AG04449 (cell line): ENCODE data around the gene SYTL1.

Experiments
- CTCF ChIA-PET: fragments of 350-600 bp; formaldehyde crosslinking; extraction: SDS; loops from one replicate; lab custom pipeline; 2021; ENCODE audit warnings: antibody characterized with exemption; lab: Yijun Ruan, JAX
- POLR2A ChIA-PET: fragments of 400-600, 350-600 bp; formaldehyde crosslinking; extraction: SDS; loops from one replicate; lab custom pipeline; 2020; ENCODE audit warnings: antibody characterized with exemption, inconsistent platforms; lab: Yijun Ruan, JAX
- DNase-seq: peaks from one replicate; pipeline ENCODE4 v3.0.0-alpha.2; 2010; ENCODE audit warnings: low read depth, low spot score
- H3K4me3 ChIP-seq: 2 replicates; pipeline ENCODE4 v1.5.1; 2011; ENCODE audit warnings: low read depth, mild to moderate bottlenecking, control low read depth, low read length
- TF ChIP-seq, protein P1 (sequence below): IDR thresholded peaks from one replicate; pipeline ENCODE4 v1.5.1; 2011; ENCODE audit warnings: mild to moderate bottlenecking, moderate library complexity, low read length, control low read depth, inconsistent platforms; ENCODE audit not compliant: insufficient read depth; ENCODE audit errors: missing control alignments

SYTL1 gene

DNA sequence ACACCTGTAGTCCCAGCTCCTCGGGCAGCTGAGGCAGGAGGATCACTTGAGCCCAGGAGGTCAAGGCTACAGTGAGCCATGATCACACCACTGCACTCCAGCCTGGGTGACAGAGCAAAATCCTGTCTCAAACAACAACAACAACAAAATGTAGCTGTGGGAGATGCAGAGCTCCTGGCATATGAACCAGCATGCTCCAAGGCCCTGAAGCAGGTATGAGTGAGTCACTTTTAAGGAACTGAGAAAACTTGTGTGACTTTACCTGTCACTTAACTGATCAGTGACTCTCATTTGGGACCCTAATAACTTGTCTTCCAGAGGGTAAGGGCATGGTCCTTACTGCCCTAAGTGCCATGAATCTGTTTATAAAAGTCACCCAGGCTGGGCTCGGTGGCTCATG is 39.2 kb upstream of the SYTL1 start:
- POLR2A ChIA-PET, result no interaction called here
- no peak for DNase-seq
- no peak overlapping the region for H3K4me3 ChIP-seq
- CTCF ChIA-PET, result interaction anchor here (0.8 to 18.6 kb wide), 16 partner anchors 11 to 363 kb away, joined by 3 to 671 read pairs (median 103); partner anchors contain the start of genes AHDC1, CD164L2, GPR3 and MAP3K6
- TF ChIP-seq, protein P1, sequence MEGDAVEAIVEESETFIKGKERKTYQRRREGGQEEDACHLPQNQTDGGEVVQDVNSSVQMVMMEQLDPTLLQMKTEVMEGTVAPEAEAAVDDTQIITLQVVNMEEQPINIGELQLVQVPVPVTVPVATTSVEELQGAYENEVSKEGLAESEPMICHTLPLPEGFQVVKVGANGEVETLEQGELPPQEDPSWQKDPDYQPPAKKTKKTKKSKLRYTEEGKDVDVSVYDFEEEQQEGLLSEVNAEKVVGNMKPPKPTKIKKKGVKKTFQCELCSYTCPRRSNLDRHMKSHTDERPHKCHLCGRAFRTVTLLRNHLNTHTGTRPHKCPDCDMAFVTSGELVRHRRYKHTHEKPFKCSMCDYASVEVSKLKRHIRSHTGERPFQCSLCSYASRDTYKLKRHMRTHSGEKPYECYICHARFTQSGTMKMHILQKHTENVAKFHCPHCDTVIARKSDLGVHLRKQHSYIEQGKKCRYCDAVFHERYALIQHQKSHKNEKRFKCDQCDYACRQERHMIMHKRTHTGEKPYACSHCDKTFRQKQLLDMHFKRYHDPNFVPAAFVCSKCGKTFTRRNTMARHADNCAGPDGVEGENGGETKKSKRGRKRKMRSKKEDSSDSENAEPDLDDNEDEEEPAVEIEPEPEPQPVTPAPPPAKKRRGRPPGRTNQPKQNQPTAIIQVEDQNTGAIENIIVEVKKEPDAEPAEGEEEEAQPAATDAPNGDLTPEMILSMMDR, result no peak

- ChIA-PET CTCF (interaction anchor here (1.4 to 18.6 kb wide), 11 partner anchors 10 to 358 kb away, joined by 5 to 671 read pairs (median 181); partner anchors contain the start of genes AHDC1, CD164L2, GPR3 and MAP3K6), POLR2A (no interaction called here)
- TF ChIP-seq, protein P1, result no peak
- no peak overlapping the region for H3K4me3 ChIP-seq
- no peak for DNase-seq
Measured at GRCh38 chr1:27303509-27303908, 38.3 kb upstream of the SYTL1 start.

DNA sequence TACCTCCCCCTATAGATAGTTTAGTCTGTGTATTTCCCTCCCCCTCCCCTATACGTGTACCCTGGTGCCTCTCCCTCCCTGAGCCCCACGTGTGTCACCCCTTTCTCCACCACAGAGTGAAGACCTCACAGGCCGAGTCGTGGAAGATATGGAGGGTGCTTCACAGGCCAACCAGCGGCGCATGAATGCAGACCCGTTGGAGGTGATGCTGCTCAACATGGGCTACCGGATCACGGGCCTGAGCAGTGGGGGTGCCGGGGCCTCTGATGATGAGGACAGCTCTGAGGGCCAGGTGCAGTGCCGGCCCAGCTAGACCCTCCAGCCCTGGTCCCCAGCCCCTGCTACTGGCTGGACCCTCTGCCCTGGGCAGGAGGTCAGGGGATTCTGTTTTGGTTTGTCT is 35.8 kb upstream of the SYTL1 start:
- ChIA-PET POLR2A (no interaction called here), CTCF (interaction anchor here (1.5 to 18.6 kb wide), 3 partner anchors 7 to 94 kb away, joined by 12 to 671 read pairs (median 257); no protein-coding TSS in a partner anchor)
- no peak for DNase-seq
- no peak overlapping the region for H3K4me3 ChIP-seq
- TF ChIP-seq, protein P1, result no peak

GRCh38 chr1:27306892-27307761 is 34.7 kb upstream of the SYTL1 start:
- no peak overlapping the region for H3K4me3 ChIP-seq
- ChIA-PET CTCF (interaction anchor here (0.9 to 18.6 kb wide), 10 partner anchors 8 to 300 kb away, joined by 3 to 671 read pairs (median 10); partner anchors contain the start of gene AHDC1), POLR2A (no interaction called here)
- TF ChIP-seq, protein P1, result peak; percentile 19
- DNase-seq, result no peak

GRCh38 chr1:27307874-27308598 is 33.8 kb upstream of the SYTL1 start:
- TF ChIP-seq, protein P1, result no peak
- ChIA-PET POLR2A (no interaction called here), CTCF (interaction anchor here (1.3 to 18.6 kb wide), 11 partner anchors 9 to 299 kb away, joined by 3 to 671 read pairs (median 9); no protein-coding TSS in a partner anchor)
- DNase-seq, result no peak
- no peak overlapping the region for H3K4me3 ChIP-seq
